SK-N-SH (cell line): Measurements from ENCODE around the gene SNX21.

Experiments
- EP300 ChIP-seq, 2 experiments: IDR thresholded peaks; 2 replicates each; pipeline versions ENCODE4 v1.4.0 to v1.6.1; 2012; ENCODE audit warnings: borderline replicate concordance in 1 of 2, low read depth in 1 of 2, low read length in 1 of 2
- JUND ChIP-seq: IDR thresholded peaks from 2 replicates; pipeline ENCODE4 v1.4.0; 2012
- MAX ChIP-seq: IDR thresholded peaks from 2 replicates; pipeline ENCODE4 v1.4.0; 2012; ENCODE audit warnings: low read depth
- NFIC ChIP-seq: IDR thresholded peaks from 2 replicates; pipeline ENCODE4 v1.4.0; 2012; ENCODE audit warnings: borderline replicate concordance
- REST ChIP-seq: IDR thresholded peaks from 2 replicates; pipeline ENCODE4 v1.6.1; 2012; ENCODE audit warnings: mild to moderate bottlenecking, low read depth, low read length, moderate library complexity
- RXRA ChIP-seq: IDR thresholded peaks from 2 replicates; pipeline ENCODE4 v1.4.0; 2012; ENCODE audit warnings: low read depth, mild to moderate bottlenecking, borderline replicate concordance
- SIN3A ChIP-seq: IDR thresholded peaks from 2 replicates; pipeline ENCODE4 v1.6.1; 2012; ENCODE audit warnings: low read depth, mild to moderate bottlenecking, low read length, moderate library complexity, borderline replicate concordance
- TAF1 ChIP-seq: IDR thresholded peaks from 2 replicates; pipeline ENCODE4 v1.6.1; 2012; ENCODE audit warnings: low read depth, mild to moderate bottlenecking, low read length, moderate library complexity, borderline replicate concordance
- TCF12 ChIP-seq: IDR thresholded peaks from 2 replicates; pipeline ENCODE4 v1.4.0; 2012
- TEAD4 ChIP-seq: IDR thresholded peaks from 2 replicates; pipeline ENCODE4 v1.4.0; 2012; ENCODE audit warnings: mild to moderate bottlenecking, borderline replicate concordance; ENCODE audit not compliant: insufficient read depth
- YY1 ChIP-seq: IDR thresholded peaks from 2 replicates; pipeline ENCODE4 v1.4.0; 2012; ENCODE audit warnings: low read depth, mild to moderate bottlenecking
- ZBTB33 ChIP-seq: IDR thresholded peaks from 2 replicates; pipeline ENCODE4 v1.4.0; 2012; ENCODE audit warnings: low read depth, borderline replicate concordance
- TF ChIP-seq, protein P1 (sequence below): fragments of 200-600 bp; sonication (generic); IDR thresholded peaks from 2 replicates; pipeline ENCODE4 v1.6.1; 2017; ENCODE audit warnings: antibody characterized with exemption, mild to moderate bottlenecking, moderate library complexity
- TF ChIP-seq, protein P2 (sequence below): fragments of 150-350 bp; IDR thresholded peaks from 2 replicates; pipeline ENCODE4 v1.6.1; 2016; ENCODE audit warnings: mild to moderate bottlenecking, low read depth, low read length

DNA sequence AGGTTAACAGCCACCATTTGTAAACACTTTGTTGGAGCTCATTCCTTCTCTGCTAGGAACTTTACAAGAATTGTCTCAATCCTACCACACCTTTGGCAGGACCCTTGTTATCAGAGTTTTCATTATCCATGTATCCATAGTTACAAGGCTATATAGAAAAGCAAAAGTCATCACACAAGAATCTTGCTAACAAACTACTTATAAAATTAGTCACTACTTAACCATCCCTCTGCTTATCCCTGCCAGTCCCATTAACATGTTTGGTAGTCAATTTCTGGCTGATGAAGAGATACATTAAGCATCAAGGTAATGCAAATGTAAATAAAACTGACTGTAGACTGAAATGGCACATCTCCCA is 34.2 kb downstream of the SNX21 start:
- TF ChIP-seq, protein P1, sequence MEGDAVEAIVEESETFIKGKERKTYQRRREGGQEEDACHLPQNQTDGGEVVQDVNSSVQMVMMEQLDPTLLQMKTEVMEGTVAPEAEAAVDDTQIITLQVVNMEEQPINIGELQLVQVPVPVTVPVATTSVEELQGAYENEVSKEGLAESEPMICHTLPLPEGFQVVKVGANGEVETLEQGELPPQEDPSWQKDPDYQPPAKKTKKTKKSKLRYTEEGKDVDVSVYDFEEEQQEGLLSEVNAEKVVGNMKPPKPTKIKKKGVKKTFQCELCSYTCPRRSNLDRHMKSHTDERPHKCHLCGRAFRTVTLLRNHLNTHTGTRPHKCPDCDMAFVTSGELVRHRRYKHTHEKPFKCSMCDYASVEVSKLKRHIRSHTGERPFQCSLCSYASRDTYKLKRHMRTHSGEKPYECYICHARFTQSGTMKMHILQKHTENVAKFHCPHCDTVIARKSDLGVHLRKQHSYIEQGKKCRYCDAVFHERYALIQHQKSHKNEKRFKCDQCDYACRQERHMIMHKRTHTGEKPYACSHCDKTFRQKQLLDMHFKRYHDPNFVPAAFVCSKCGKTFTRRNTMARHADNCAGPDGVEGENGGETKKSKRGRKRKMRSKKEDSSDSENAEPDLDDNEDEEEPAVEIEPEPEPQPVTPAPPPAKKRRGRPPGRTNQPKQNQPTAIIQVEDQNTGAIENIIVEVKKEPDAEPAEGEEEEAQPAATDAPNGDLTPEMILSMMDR = no peak
- TF ChIP-seq MAX (no peak), EP300 (IDR thresholded peaks at IDR 0.05; ENCODE audit: borderline replicate concordance in 1 of 2, low read depth in 1 of 2, low read length in 1 of 2) (no peak), TAF1 (no peak), NFIC (no peak), TCF12 (no peak), TEAD4 (no peak), REST (no peak), YY1 (no peak), SIN3A (no peak), ZBTB33 (no peak), RXRA (no peak), JUND (no peak)
- TF ChIP-seq, protein P2, sequence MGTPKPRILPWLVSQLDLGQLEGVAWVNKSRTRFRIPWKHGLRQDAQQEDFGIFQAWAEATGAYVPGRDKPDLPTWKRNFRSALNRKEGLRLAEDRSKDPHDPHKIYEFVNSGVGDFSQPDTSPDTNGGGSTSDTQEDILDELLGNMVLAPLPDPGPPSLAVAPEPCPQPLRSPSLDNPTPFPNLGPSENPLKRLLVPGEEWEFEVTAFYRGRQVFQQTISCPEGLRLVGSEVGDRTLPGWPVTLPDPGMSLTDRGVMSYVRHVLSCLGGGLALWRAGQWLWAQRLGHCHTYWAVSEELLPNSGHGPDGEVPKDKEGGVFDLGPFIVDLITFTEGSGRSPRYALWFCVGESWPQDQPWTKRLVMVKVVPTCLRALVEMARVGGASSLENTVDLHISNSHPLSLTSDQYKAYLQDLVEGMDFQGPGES = no peak
